Measurements from ENCODE around the gene ZSCAN26. TPM values are rescaled to one million over a fixed set of nuclear protein-coding genes. Genes with fewer than 3 reads are reported as not detected.
"Not testable (repeated sequence)": the region's sequence is repeated elsewhere in the genome, so short reads cannot be mapped to it uniquely, and the experiment has no call there.

Gene ZSCAN26
- polyA plus RNA-seq, 1 donor = 25.4 TPM

GRCh38 chr6:28317866-28318265, 50.9 kb downstream of the ZSCAN26 start:
- not testable (repeated sequence) for H3K4me1 ChIP-seq (ENCODE audit: control insufficient read depth, insufficient read depth, low read length); H3K36me3 ChIP-seq (ENCODE audit: control insufficient read depth, insufficient read depth, low read length); H3K9me3 ChIP-seq (ENCODE audit: control insufficient read depth, low read depth, low read length); DNase-seq; H3K27ac ChIP-seq (ENCODE audit: low read length); H3K4me3 ChIP-seq (ENCODE audit: low read length); H3K27me3 ChIP-seq (ENCODE audit: control insufficient read depth, insufficient read depth, low read length)
- no CpG with 5 or more reads among the region's 8 CpGs for WGBS (ENCODE audit: insufficient coverage, low lambda C conversion rate)

- Histone ChIP-seq H3K36me3 (ENCODE audit: control insufficient read depth, insufficient read depth, low read length) (peaks cover 15% of the 10 kb centered on the region), H3K27me3 (ENCODE audit: control insufficient read depth, insufficient read depth, low read length) (no peaks in the 10 kb centered on the region), H3K27ac (ENCODE audit: low read length) (no peak overlapping the region), H3K4me3 (ENCODE audit: low read length) (no peak overlapping the region), H3K9me3 (ENCODE audit: control insufficient read depth, low read depth, low read length) (peaks cover 13% of the 10 kb centered on the region), H3K4me1 (ENCODE audit: control insufficient read depth, insufficient read depth, low read length) (no peaks in the 10 kb centered on the region)
- no peak for DNase-seq
- no CpG with 5 or more reads among the region's 3 CpGs for WGBS (ENCODE audit: insufficient coverage, low lambda C conversion rate)
These were observed 55.7 kb downstream of the ZSCAN26 start for GRCh38 chr6:28322661-28323060.

GRCh38 chr6:28323813-28324424, 57.0 kb downstream of the ZSCAN26 start:
- peaks cover 15% of the 10 kb centered on the region for H3K36me3 ChIP-seq (ENCODE audit: control insufficient read depth, insufficient read depth, low read length)
- DNase-seq = no peak
- H3K4me1 ChIP-seq (ENCODE audit: control insufficient read depth, insufficient read depth, low read length) = no peaks in the 10 kb centered on the region
- H3K27me3 ChIP-seq (ENCODE audit: control insufficient read depth, insufficient read depth, low read length) = no peaks in the 10 kb centered on the region
- no peak overlapping the region for H3K4me3 ChIP-seq (ENCODE audit: low read length)
- H3K9me3 ChIP-seq (ENCODE audit: control insufficient read depth, low read depth, low read length) = peaks cover 15% of the 10 kb centered on the region
- no peak overlapping the region for H3K27ac ChIP-seq (ENCODE audit: low read length)
- WGBS (ENCODE audit: insufficient coverage, low lambda C conversion rate) = no CpG with 5 or more reads among the region's 1 CpG

GRCh38 chr6:28326371-28326948, 59.5 kb downstream of the ZSCAN26 start:
- no peak for DNase-seq
- Histone ChIP-seq H3K27ac (ENCODE audit: low read length) (no peak overlapping the region), H3K4me3 (ENCODE audit: low read length) (no peak overlapping the region), H3K36me3 (ENCODE audit: control insufficient read depth, insufficient read depth, low read length) (peaks cover 15% of the 10 kb centered on the region), H3K27me3 (ENCODE audit: control insufficient read depth, insufficient read depth, low read length) (no peaks in the 10 kb centered on the region), H3K4me1 (ENCODE audit: control insufficient read depth, insufficient read depth, low read length) (no peaks in the 10 kb centered on the region), H3K9me3 (ENCODE audit: control insufficient read depth, low read depth, low read length) (peaks cover 19% of the 10 kb centered on the region)
- 100% methylated on average over 3 of the region's 7 CpGs for WGBS (ENCODE audit: insufficient coverage, low lambda C conversion rate)

Other genes with a start within 250 kb of the ZSCAN26 start
- 2.7 TPM for gene ZNF165, start 186.6 kb upstream of the ZSCAN26 start, polyA plus RNA-seq
- 10.0 TPM for gene ZSCAN16, start 142.5 kb upstream of the ZSCAN26 start, polyA plus RNA-seq
- 21.9 TPM for gene ZKSCAN8, start 125.3 kb upstream of the ZSCAN26 start, polyA plus RNA-seq
- 20.0 TPM for gene ZSCAN9, start 41.9 kb upstream of the ZSCAN26 start, polyA plus RNA-seq
- gene ZKSCAN4, start 14.9 kb upstream of the ZSCAN26 start, polyA plus RNA-seq = 7.8 TPM
- gene NKAPL, start 7.8 kb upstream of the ZSCAN26 start, polyA plus RNA-seq = 0.90 TPM
- 5.0 TPM for gene PGBD1, start 14.4 kb downstream of the ZSCAN26 start, polyA plus RNA-seq
- gene ZSCAN31, start 69.0 kb downstream of the ZSCAN26 start, polyA plus RNA-seq = 5.2 TPM
- 5.4 TPM for gene ZKSCAN3, start 82.8 kb downstream of the ZSCAN26 start, polyA plus RNA-seq
- 7.7 TPM for gene ZSCAN12, start 132.6 kb downstream of the ZSCAN26 start, polyA plus RNA-seq
- gene ZSCAN23, start 176.3 kb downstream of the ZSCAN26 start, polyA plus RNA-seq = 3.6 TPM
- not detected for gene GPX6, start 248.7 kb downstream of the ZSCAN26 start, polyA plus RNA-seq